GM18526 (cell line): ENCODE measurements around the gene APOBEC3C.

ENCODE experiments used
- POLR2A ChIP-seq: IDR thresholded peaks from 3 replicates; pipeline ENCODE4 v1.6.1; 2011; ENCODE audit not compliant: insufficient read length; ENCODE audit errors: extremely low read depth

The APOBEC3C gene

GRCh38 chr22:39068033-39068785 is 54.2 kb downstream of the APOBEC3C start:
- no peak for TF ChIP-seq POLR2A
